WTC11 (cell line): Measurements from ENCODE around the gene SOX6. TPM values are rescaled to one million over a fixed set of nuclear protein-coding genes. Genes with fewer than 3 reads are reported as not detected.

ENCODE experiments used
- ATAC-seq: fragments of 200-7000 bp; cut with Tn5 transposase; 2 replicates; pipeline ENCODE4 v1.10.0; 2021; ENCODE audit warnings: mild to moderate bottlenecking, moderate library complexity
- CTCF ChIA-PET: fragments of 300-600 bp; sonication (Branson Sonifier 250); formaldehyde crosslinking; loops from one replicate; lab custom pipeline; 2021; ENCODE audit warnings: antibody characterized with exemption; lab: Charles Lee
- POLR2A ChIA-PET: fragments of 350-600 bp; sonication (Branson Sonifier 250); formaldehyde crosslinking; loops from one replicate; lab custom pipeline; 2021; ENCODE audit warnings: antibody characterized with exemption; lab: Charles Lee
- DNase-seq: peaks from one replicate; pipeline ENCODE4 v3.0.0; 2021; ENCODE audit warnings: low spot score
- H3K27ac Mint-ChIP-seq: 2 replicates; pipeline ENCODE4 v1.8.0; 2021; ENCODE audit warnings: mixed read lengths
- H3K27me3 Mint-ChIP-seq: 2 replicates; pipeline ENCODE4 v1.8.0; 2021; ENCODE audit warnings: low read depth, mild to moderate bottlenecking, moderate library complexity, mixed read lengths
- H3K36me3 Mint-ChIP-seq: 2 replicates; pipeline ENCODE4 v1.8.0; 2021; ENCODE audit warnings: mixed read lengths
- H3K4me1 Mint-ChIP-seq: 2 replicates; pipeline ENCODE4 v1.8.0; 2022; ENCODE audit warnings: mixed read lengths
- H3K4me3 Mint-ChIP-seq: 2 replicates; pipeline ENCODE4 v1.8.0; 2021; ENCODE audit warnings: mild to moderate bottlenecking, moderate library complexity, mixed read lengths
- H3K9me3 Mint-ChIP-seq: 2 replicates; pipeline ENCODE4 v1.8.0; 2021; ENCODE audit warnings: mixed read lengths
- ARID4B ChIP-seq: sonication (generic); formaldehyde crosslinking; IDR thresholded peaks from 2 replicates; pipeline ENCODE4 v1.8.0; 2023; ENCODE audit warnings: missing genetic modification reagents, mild to moderate bottlenecking, borderline replicate concordance
- ATF2 ChIP-seq: sonication (generic); formaldehyde crosslinking; IDR thresholded peaks from 2 replicates; pipeline ENCODE4 v1.8.1; 2022; ENCODE audit warnings: low read depth, missing genetic modification reagents, borderline replicate concordance
- ATF6 ChIP-seq: sonication (generic); formaldehyde crosslinking; IDR thresholded peaks from 2 replicates; pipeline ENCODE4 v1.8.1; 2023; ENCODE audit warnings: mild to moderate bottlenecking, missing genetic modification reagents
- CDX4 ChIP-seq: fragments of 250-450 bp; sonication (Bioruptor Pico); IDR thresholded peaks from 2 replicates; pipeline ENCODE4 v1.9.0; 2021; ENCODE audit warnings: moderate library complexity, mild to moderate bottlenecking, inconsistent platforms, borderline replicate concordance
- CTCF ChIP-seq: fragments of 200-600 bp; IDR thresholded peaks from 2 replicates; pipeline ENCODE4 v1.8.0; 2022; ENCODE audit warnings: antibody characterized with exemption
- ELF4 ChIP-seq: sonication (generic); formaldehyde crosslinking; IDR thresholded peaks from 2 replicates; pipeline ENCODE4 v1.8.1; 2022; ENCODE audit warnings: low read depth, mild to moderate bottlenecking, moderate library complexity, missing genetic modification reagents
- ESRRA ChIP-seq: sonication (generic); formaldehyde crosslinking; IDR thresholded peaks from 2 replicates; pipeline ENCODE4 v1.8.1; 2022; ENCODE audit warnings: mild to moderate bottlenecking, missing genetic modification reagents, borderline replicate concordance
- FOXP1 ChIP-seq: sonication (generic); formaldehyde crosslinking; IDR thresholded peaks from 2 replicates; pipeline ENCODE4 v1.8.0; 2022; ENCODE audit warnings: missing genetic modification reagents, mild to moderate bottlenecking, moderate library complexity, borderline replicate concordance
- HMGA2 ChIP-seq: fragments of 250-450 bp; sonication (Bioruptor Pico); IDR thresholded peaks from 2 replicates; pipeline ENCODE4 v1.4.0; 2021; ENCODE audit warnings: mild to moderate bottlenecking, moderate library complexity
- IRF2 ChIP-seq: sonication (generic); formaldehyde crosslinking; IDR thresholded peaks from 2 replicates; pipeline ENCODE4 v1.8.0; 2022; ENCODE audit warnings: low read depth, missing genetic modification reagents, borderline replicate concordance
- MXD4 ChIP-seq: fragments of 250-450 bp; sonication (Bioruptor Pico); IDR thresholded peaks from 2 replicates; pipeline ENCODE4 v1.8.0; 2021; ENCODE audit warnings: mild to moderate bottlenecking, moderate library complexity, borderline replicate concordance
- NR2C2 ChIP-seq: sonication (generic); formaldehyde crosslinking; IDR thresholded peaks from 2 replicates; pipeline ENCODE4 v1.8.0; 2022; ENCODE audit warnings: mild to moderate bottlenecking, missing genetic modification reagents
- SOX15 ChIP-seq: fragments of 250-450 bp; sonication (Bioruptor Pico); IDR thresholded peaks from 2 replicates; pipeline ENCODE4 v1.9.0; 2021; ENCODE audit warnings: mild to moderate bottlenecking
- ZNF138 ChIP-seq: sonication (generic); formaldehyde crosslinking; conservative IDR thresholded peaks from 2 replicates; pipeline ENCODE4 v1.8.1; 2022; ENCODE audit warnings: mild to moderate bottlenecking, moderate library complexity, missing genetic modification reagents
- ZNF219 ChIP-seq: sonication (generic); formaldehyde crosslinking; IDR thresholded peaks from 2 replicates; pipeline ENCODE4 v1.8.0; 2023; ENCODE audit warnings: missing genetic modification reagents, mild to moderate bottlenecking, borderline replicate concordance
- ZNF232 ChIP-seq: sonication (generic); formaldehyde crosslinking; IDR thresholded peaks from 2 replicates; pipeline ENCODE4 v1.8.0; 2022; ENCODE audit warnings: mild to moderate bottlenecking, missing genetic modification reagents
- ZNF396 ChIP-seq: fragments of 250-450 bp; sonication (Bioruptor Pico); IDR thresholded peaks from 2 replicates; pipeline ENCODE4 v1.8.0; 2021; ENCODE audit warnings: mild to moderate bottlenecking, moderate library complexity, borderline replicate concordance
- ZNF416 ChIP-seq: fragments of 250-450 bp; sonication (Bioruptor Pico); IDR thresholded peaks from 2 replicates; pipeline ENCODE4 v1.9.0; 2021; ENCODE audit warnings: mild to moderate bottlenecking, inconsistent platforms
- ZNF512 ChIP-seq: sonication (generic); formaldehyde crosslinking; IDR thresholded peaks from 2 replicates; pipeline ENCODE4 v1.8.1; 2022; ENCODE audit warnings: missing genetic modification reagents, borderline replicate concordance
- total RNA-seq: library from RNA; stranded (reverse); gene quantifications from 3 replicates; pipeline ENCODE4 v1.2.3, GENCODE V29; 2021

SOX6 gene
- total RNA-seq, 1 experiment from 2014 or later, result 0.13 TPM

- CTCF ChIA-PET, result interaction anchor here (1.7 kb wide), 1 partner anchor 210 kb away, joined by 9 read pairs; no protein-coding TSS in a partner anchor
- Mint-ChIP-seq H3K4me3 (no peak overlapping the region), H3K9me3 (no peaks in the 10 kb centered on the region), H3K27me3 (peaks cover 98% of the 10 kb centered on the region), H3K36me3 (no peaks in the 10 kb centered on the region), H3K4me1 (peaks cover 29% of the 10 kb centered on the region), H3K27ac (no peak overlapping the region)
- no peak for TF ChIP-seq HMGA2 (CRISPR knock-in tag)
- no peak for TF ChIP-seq IRF2 (CRISPR knock-in tag)
- no peak for TF ChIP-seq ZNF416
- TF ChIP-seq CDX4 (CRISPR knock-in tag), result no peak
- no peak for TF ChIP-seq ELF4 (CRISPR knock-in tag)
- no peak for TF ChIP-seq ZNF396 (CRISPR knock-in tag)
- TF ChIP-seq ESRRA (CRISPR knock-in tag), result no peak
- no peak for TF ChIP-seq CTCF
- TF ChIP-seq FOXP1 (CRISPR knock-in tag), result no peak
- no peak for TF ChIP-seq ZNF138 (CRISPR knock-in tag)
- TF ChIP-seq ARID4B (CRISPR knock-in tag), result no peak
- no peak for TF ChIP-seq MXD4 (CRISPR knock-in tag)
- TF ChIP-seq ZNF219, result no peak
- no peak for TF ChIP-seq SOX15 (CRISPR knock-in tag)
- POLR2A ChIA-PET, result no interaction called here
- no peak for DNase-seq
- no peak for ATAC-seq
Measured at GRCh38 chr11:16403851-16404250, 47.5 kb upstream of the SOX6 start.

GRCh38 chr11:16403448-16403803 is 47.1 kb upstream of the SOX6 start:
- H3K27me3 Mint-ChIP-seq, result peaks cover 97% of the 10 kb centered on the region
- H3K27ac Mint-ChIP-seq, result no peak overlapping the region
- no peak for DNase-seq
- H3K36me3 Mint-ChIP-seq, result no peaks in the 10 kb centered on the region
- CTCF ChIA-PET, result interaction anchor here (0.9 to 1.7 kb wide), 2 partner anchors 204 to 210 kb away, joined by 3 to 9 read pairs; no protein-coding TSS in a partner anchor
- POLR2A ChIA-PET, result no interaction called here
- H3K4me1 Mint-ChIP-seq, result peaks cover 29% of the 10 kb centered on the region
- ATAC-seq, result peak; percentile 35
- no peak overlapping the region for H3K4me3 Mint-ChIP-seq
- no peaks in the 10 kb centered on the region for H3K9me3 Mint-ChIP-seq
- TF ChIP-seq ATF2, result no peak
- no peak for TF ChIP-seq ATF6
- TF ChIP-seq ZNF512 (CRISPR knock-in tag), result no peak
- no peak for TF ChIP-seq ARID4B (CRISPR knock-in tag)
- TF ChIP-seq NR2C2, result no peak
- no peak for TF ChIP-seq ZNF232 (CRISPR knock-in tag)
